Thyroid gland (tissue), 4 donors: ENCODE data around the gene SELENON. TPM values are rescaled to one million over a fixed set of nuclear protein-coding genes. Genes with fewer than 3 reads are reported as not detected.

Experiments
- DNase-seq, 2 donors: peaks; one replicate each; pipeline ENCODE4 v3.0.0-alpha.2; 2019
- H3K27ac ChIP-seq, 3 donors: fragments of 200-600 bp; sonication (generic); 1 replicate in 2 of 3; 2 replicates in 1 of 3; pipeline ENCODE4 v1.5.1; 2016 to 2019; ENCODE audit warnings: mild to moderate bottlenecking in 1 of 3, moderate library complexity in 1 of 3
- H3K27me3 ChIP-seq: fragments of 200-600 bp; sonication (generic); one replicate; pipeline ENCODE4 v1.5.1; 2019
- H3K36me3 ChIP-seq, 2 donors: fragments of 200-600 bp; sonication (generic); one replicate each; pipeline ENCODE4 v1.5.1; 2016 to 2019
- H3K4me1 ChIP-seq, 2 donors: fragments of 200-600 bp; sonication (generic); one replicate each; pipeline ENCODE4 v1.5.1; 2017 to 2019
- H3K4me3 ChIP-seq, 3 donors: fragments of 200-600 bp; sonication (generic); replicated peaks in 1 of 3; 1 replicate in 2 of 3; 2 replicates in 1 of 3; pipeline ENCODE4 v1.5.1; 2016; ENCODE audit warnings: mild to moderate bottlenecking in 1 of 3
- H3K9me3 ChIP-seq: fragments of 200-600 bp; sonication (generic); one replicate; pipeline ENCODE4 v1.5.1; 2017
- POLR2A ChIP-seq, 2 donors: fragments of 450-650 bp; IDR thresholded peaks; one replicate each; pipeline ENCODE4 v1.6.1; 2017; ENCODE audit warnings: antibody characterized with exemption in 2 of 2, mild to moderate bottlenecking in 2 of 2, moderate library complexity in 1 of 2
- WGBS, 2 donors: methylation state at CpG; one replicate each; pipeline ENCODE4 v1.1.5; 2017; 5-methylcytosine and 5-hydroxymethylcytosine counted together
- intact Hi-C: fragments of 100-400 bp; cut with DNase I; formaldehyde crosslinking; loops from one replicate; pipeline ENCODE4 v1.15.1; 2023
- total RNA-seq, 4 donors: library from RNA; depleted of rRNA; stranded (reverse); fragments of >200 nt; gene quantifications; one replicate each; pipeline ENCODE4 v1.2.3, GENCODE V29; 2016
- TF ChIP-seq, protein P1 (sequence below), 6 experiments: fragments of 200-600 bp in 3 of 6; fragments of 450-650 bp in 3 of 6; sonication (generic) in 3 of 6; IDR thresholded peaks; one replicate each; pipeline ENCODE4 v1.5.1; 2016 to 2019; ENCODE audit warnings: antibody characterized with exemption in 6 of 6, mild to moderate bottlenecking in 2 of 6, inconsistent platforms in 1 of 6, moderate library complexity in 1 of 6

The SELENON gene
- total RNA-seq, 4 donors from 2014 or later, result 31.2 to 58.2 (median 55.2) TPM

GRCh38 chr1:25760871-25761270 lies 39.1 kb upstream of the SELENON start:
- Histone ChIP-seq H3K27ac (peak overlapping the region; percentile 6 to 72 (median 68)), H3K36me3 (no peaks in the 10 kb centered on the region), H3K27me3 (no peaks in the 10 kb centered on the region), H3K9me3 (no peaks in the 10 kb centered on the region), H3K4me1 (peaks cover 28 to 32% of the 10 kb centered on the region in 2 donors), H3K4me3 (no peak overlapping the region)
- intact Hi-C loops, result no loop called here
- TF ChIP-seq, protein P1, sequence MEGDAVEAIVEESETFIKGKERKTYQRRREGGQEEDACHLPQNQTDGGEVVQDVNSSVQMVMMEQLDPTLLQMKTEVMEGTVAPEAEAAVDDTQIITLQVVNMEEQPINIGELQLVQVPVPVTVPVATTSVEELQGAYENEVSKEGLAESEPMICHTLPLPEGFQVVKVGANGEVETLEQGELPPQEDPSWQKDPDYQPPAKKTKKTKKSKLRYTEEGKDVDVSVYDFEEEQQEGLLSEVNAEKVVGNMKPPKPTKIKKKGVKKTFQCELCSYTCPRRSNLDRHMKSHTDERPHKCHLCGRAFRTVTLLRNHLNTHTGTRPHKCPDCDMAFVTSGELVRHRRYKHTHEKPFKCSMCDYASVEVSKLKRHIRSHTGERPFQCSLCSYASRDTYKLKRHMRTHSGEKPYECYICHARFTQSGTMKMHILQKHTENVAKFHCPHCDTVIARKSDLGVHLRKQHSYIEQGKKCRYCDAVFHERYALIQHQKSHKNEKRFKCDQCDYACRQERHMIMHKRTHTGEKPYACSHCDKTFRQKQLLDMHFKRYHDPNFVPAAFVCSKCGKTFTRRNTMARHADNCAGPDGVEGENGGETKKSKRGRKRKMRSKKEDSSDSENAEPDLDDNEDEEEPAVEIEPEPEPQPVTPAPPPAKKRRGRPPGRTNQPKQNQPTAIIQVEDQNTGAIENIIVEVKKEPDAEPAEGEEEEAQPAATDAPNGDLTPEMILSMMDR (IDR thresholded peaks at IDR 0.05), result no peak
- no peak for TF ChIP-seq POLR2A (IDR thresholded peaks at IDR 0.05)
- 70 to 72% methylated on average over 5 of the region's 5 CpGs for WGBS, 2 donors
- DNase-seq, result peak in 1 of 2 donors; percentile 49

DNA sequence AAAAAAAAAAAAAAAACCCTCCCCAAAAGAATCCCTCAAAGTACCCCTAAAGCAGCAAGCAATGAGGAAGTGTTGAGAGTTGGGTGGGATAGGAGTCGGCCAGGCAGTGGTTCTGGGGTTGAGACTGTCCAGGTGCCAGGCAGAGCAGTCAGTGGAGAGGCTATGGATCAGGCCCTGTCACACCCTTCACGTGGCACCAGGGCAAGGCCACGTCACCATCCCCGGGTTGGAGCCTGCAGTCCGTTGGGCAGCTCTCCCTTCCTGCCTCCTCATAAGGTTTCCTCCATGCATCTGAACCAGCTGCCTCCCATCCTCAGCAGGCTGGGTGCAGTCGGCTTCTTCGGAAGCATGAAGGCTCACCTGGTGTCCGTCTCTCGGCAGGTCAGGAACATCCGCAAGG lies 36.5 kb upstream of the SELENON start:
- 90 to 92% methylated on average over 8 to 9 of the region's 10 CpGs for WGBS, 2 donors
- Histone ChIP-seq H3K36me3 (no peaks in the 10 kb centered on the region), H3K4me3 (no peak overlapping the region)

DNA sequence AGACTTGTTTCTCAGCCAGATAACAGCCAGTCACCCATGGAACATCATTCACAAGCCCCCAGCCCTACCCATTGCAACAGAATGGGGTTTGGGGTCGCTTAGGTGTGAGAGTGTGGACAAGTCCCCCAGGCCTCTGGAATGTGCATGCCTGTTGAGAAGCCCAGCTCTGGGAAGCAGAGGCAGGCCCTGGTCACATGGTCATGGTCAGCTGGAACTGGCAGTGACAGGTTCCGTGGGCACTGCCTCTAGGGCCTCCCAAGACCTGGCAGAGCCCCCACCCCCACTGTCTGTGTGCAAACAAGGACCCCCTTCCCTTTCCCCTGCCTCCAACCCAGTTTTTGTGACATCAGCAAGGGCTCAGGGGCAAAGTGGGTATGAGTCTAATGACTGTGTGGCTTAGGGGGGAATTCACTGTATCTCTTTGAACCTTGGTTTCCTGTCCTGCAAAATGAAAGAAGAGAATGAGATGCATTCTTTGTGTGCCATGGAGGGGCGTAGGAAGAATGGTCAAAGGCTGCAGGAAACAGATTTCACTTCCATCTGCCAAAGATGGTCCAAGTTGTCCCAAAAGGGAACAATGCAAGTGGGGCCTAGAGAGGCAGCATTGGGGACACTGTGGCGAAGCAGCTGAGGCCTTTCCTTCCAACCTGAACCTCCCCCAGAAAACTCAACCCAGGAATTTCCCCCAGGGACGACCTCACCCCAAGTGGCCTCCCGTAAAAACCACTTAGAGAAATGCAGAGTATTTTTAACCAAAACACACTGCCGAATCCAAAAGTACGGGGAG lies 34.7 kb upstream of the SELENON start:
- WGBS, 2 donors, result 45 to 55% methylated on average over 7 of the region's 8 CpGs
- TF ChIP-seq, protein P1 (IDR thresholded peaks at IDR 0.05), result no peak
- TF ChIP-seq POLR2A (IDR thresholded peaks at IDR 0.05), result no peak

More for the DNA sequence above, 36.5 kb upstream of the SELENON start:
- Histone ChIP-seq H3K27ac (no peak overlapping the region), H3K27me3 (no peaks in the 10 kb centered on the region), H3K4me1 (peaks cover 40 to 42% of the 10 kb centered on the region in 2 donors), H3K9me3 (no peaks in the 10 kb centered on the region)
- TF ChIP-seq POLR2A (IDR thresholded peaks at IDR 0.05), result no peak
- TF ChIP-seq, protein P1 (IDR thresholded peaks at IDR 0.05), result no peak
- no peak for DNase-seq
- intact Hi-C loops, result no loop called here

GRCh38 chr1:25765923-25766589 lies 33.9 kb upstream of the SELENON start:
- 70 to 75% methylated on average over 13 of the region's 13 CpGs for WGBS, 2 donors
- Histone ChIP-seq H3K9me3 (no peaks in the 10 kb centered on the region), H3K36me3 (no peaks in the 10 kb centered on the region), H3K4me3 (no peak overlapping the region), H3K4me1 (peaks cover 32 to 35% of the 10 kb centered on the region in 2 donors), H3K27me3 (no peaks in the 10 kb centered on the region), H3K27ac (peak overlapping the region; percentile 17 to 73 (median 64))
- no peak for DNase-seq
- intact Hi-C loops, result no loop called here
- TF ChIP-seq, protein P1 (IDR thresholded peaks at IDR 0.05), result no peak
- no peak for TF ChIP-seq POLR2A (IDR thresholded peaks at IDR 0.05)

More for the DNA sequence above, 34.7 kb upstream of the SELENON start:
- Histone ChIP-seq H3K4me1 (peaks cover 31 to 34% of the 10 kb centered on the region in 2 donors), H3K27me3 (no peaks in the 10 kb centered on the region), H3K36me3 (no peaks in the 10 kb centered on the region), H3K9me3 (no peaks in the 10 kb centered on the region), H3K27ac (peak overlapping the region; percentile 27 to 73 (median 64)), H3K4me3 (no peak overlapping the region)
- DNase-seq, result peak; percentile 55 to 61
- intact Hi-C loops, result no loop called here
